Activated CD8-positive, alpha-beta T cell treated with anti-CD3 and anti-CD28 coated beads for 36 hours (primary cell): ENCODE data around the gene PITX3. TPM values are rescaled to one million over a fixed set of nuclear protein-coding genes. Genes with fewer than 3 reads are reported as not detected.

Source experiments
- ATAC-seq: fragments of 200-7000 bp; cut with Tn5 transposase; one replicate; pipeline ENCODE4 v1.10.0; 2021; ENCODE audit warnings: mild to moderate bottlenecking, moderate library complexity
- CTCF ChIA-PET: fragments of 350-600 bp; sonication (Branson Sonifier 250); formaldehyde crosslinking; loops from one replicate; lab custom pipeline; 2021; ENCODE audit warnings: antibody characterized with exemption; lab: Charles Lee
- POLR2A ChIA-PET: fragments of 350-600 bp; sonication (Branson Sonifier 250); formaldehyde crosslinking; loops from one replicate; lab custom pipeline; 2021; ENCODE audit warnings: antibody characterized with exemption; lab: Charles Lee
- DNase-seq: peaks from one replicate; pipeline ENCODE4 v3.0.0-alpha.2; 2020
- H3K27ac Mint-ChIP-seq: one replicate; pipeline ENCODE4 v1.8.0; 2021; ENCODE audit warnings: mild to moderate bottlenecking, mixed read lengths
- H3K27me3 Mint-ChIP-seq: one replicate; pipeline ENCODE4 v1.8.0; 2021; ENCODE audit warnings: mixed read lengths
- H3K36me3 Mint-ChIP-seq: one replicate; pipeline ENCODE4 v1.8.0; 2021; ENCODE audit warnings: low read depth, mixed read lengths
- H3K4me1 Mint-ChIP-seq: one replicate; pipeline ENCODE4 v1.8.0; 2021; ENCODE audit warnings: low read depth, mixed read lengths
- H3K4me3 Mint-ChIP-seq: one replicate; pipeline ENCODE4 v1.8.0; 2021; ENCODE audit warnings: mild to moderate bottlenecking, moderate library complexity, mixed read lengths
- H3K9me3 Mint-ChIP-seq: one replicate; pipeline ENCODE4 v1.8.0; 2021; ENCODE audit warnings: mixed read lengths
- intact Hi-C: fragments of 100-400 bp; cut with micrococcal nuclease; formaldehyde crosslinking; loops from one replicate; pipeline ENCODE4 v1.10.0; 2022
- total RNA-seq, 2 experiments: library from RNA; stranded (reverse); gene quantifications; one replicate each; pipeline ENCODE4 v1.2.3, GENCODE V29; 2021
- TF ChIP-seq, protein P1 (sequence below): fragments of 200-600 bp; IDR thresholded peaks from one replicate; pipeline ENCODE4 v1.8.0; 2022; ENCODE audit warnings: antibody characterized with exemption, mild to moderate bottlenecking

The PITX3 gene
- total RNA-seq, 2 experiments from 2014 or later: 0.23 TPM; not detected in 1

DNA sequence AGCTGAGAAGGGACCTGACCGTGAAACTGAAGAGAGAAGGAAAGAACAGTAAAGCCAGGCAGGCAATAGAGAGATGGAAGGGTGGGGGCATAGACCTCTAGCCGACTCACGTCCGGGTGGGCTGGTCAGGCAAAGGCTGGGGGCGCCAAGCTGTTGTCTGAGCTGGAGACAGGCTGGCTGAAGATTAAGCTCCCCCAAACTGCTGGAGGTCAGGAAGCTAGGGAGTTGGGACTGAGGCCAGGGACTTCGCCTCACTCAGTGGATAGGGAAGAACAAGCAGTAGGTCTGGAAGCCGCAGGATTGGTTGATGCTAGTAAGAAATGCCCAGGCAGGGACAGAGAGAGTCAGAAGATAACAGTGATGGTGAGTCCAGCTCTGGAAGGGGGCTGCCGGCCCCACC is 5.3 kb downstream of the PITX3 start:
- TF ChIP-seq, protein P1, sequence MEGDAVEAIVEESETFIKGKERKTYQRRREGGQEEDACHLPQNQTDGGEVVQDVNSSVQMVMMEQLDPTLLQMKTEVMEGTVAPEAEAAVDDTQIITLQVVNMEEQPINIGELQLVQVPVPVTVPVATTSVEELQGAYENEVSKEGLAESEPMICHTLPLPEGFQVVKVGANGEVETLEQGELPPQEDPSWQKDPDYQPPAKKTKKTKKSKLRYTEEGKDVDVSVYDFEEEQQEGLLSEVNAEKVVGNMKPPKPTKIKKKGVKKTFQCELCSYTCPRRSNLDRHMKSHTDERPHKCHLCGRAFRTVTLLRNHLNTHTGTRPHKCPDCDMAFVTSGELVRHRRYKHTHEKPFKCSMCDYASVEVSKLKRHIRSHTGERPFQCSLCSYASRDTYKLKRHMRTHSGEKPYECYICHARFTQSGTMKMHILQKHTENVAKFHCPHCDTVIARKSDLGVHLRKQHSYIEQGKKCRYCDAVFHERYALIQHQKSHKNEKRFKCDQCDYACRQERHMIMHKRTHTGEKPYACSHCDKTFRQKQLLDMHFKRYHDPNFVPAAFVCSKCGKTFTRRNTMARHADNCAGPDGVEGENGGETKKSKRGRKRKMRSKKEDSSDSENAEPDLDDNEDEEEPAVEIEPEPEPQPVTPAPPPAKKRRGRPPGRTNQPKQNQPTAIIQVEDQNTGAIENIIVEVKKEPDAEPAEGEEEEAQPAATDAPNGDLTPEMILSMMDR: no peak
- POLR2A ChIA-PET: interaction anchor here (0.7 to 1.9 kb wide), 3 partner anchors 9 to 107 kb away, joined by 3 to 7 read pairs (median 4); partner anchors contain the start of gene GBF1
- H3K9me3 Mint-ChIP-seq: no peaks in the 10 kb centered on the region

DNA sequence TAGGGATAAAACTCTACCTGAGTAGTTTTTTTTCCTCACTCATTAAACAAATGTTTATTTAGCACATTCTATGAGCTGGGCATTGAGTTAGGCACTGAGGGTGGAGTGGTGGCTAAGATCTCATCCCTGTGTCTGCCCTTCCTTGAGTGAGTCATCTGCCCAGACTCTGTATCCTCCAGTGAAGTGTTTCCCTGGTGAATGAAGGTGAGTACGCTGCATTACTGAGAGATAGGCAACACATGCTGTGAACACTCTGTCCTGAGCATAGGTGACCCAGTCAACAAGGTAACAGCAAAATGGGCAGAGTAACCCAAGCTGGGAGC is 5.8 kb downstream of the PITX3 start:
- Mint-ChIP-seq H3K27me3 (peaks cover 41% of the 10 kb centered on the region), H3K9me3 (no peaks in the 10 kb centered on the region), H3K36me3 (no peaks in the 10 kb centered on the region), H3K4me3 (no peak overlapping the region), H3K4me1 (peaks cover 2% of the 10 kb centered on the region), H3K27ac (no peak overlapping the region)
- DNase-seq (no peak), ATAC-seq (no peak)
- ChIA-PET POLR2A (interaction anchor here (0.7 to 1.9 kb wide), 3 partner anchors 9 to 107 kb away, joined by 3 to 7 read pairs (median 4); partner anchors contain the start of gene GBF1), CTCF (interaction anchor here (1.0 to 19.5 kb wide), 4 partner anchors 9 to 158 kb away, joined by 3 to 886 read pairs (median 4); partner anchors contain the start of gene ELOVL3)
- TF ChIP-seq, protein P1: no peak
- intact Hi-C loops: loop anchor here (10.0 kb wide), 1 partner anchor 239 kb away; no protein-coding TSS in a partner anchor

More for the DNA sequence above, 5.3 kb downstream of the PITX3 start:
- intact Hi-C loops: loop anchor here (10.0 kb wide), 1 partner anchor 239 kb away; no protein-coding TSS in a partner anchor
- CTCF ChIA-PET: interaction anchor here (1.0 to 19.5 kb wide), 2 partner anchors 9 to 117 kb away, joined by 4 to 886 read pairs; partner anchors contain the start of gene ELOVL3
- Mint-ChIP-seq H3K27me3 (peaks cover 42% of the 10 kb centered on the region), H3K36me3 (no peaks in the 10 kb centered on the region), H3K4me1 (peaks cover 4% of the 10 kb centered on the region), H3K27ac (no peak overlapping the region), H3K4me3 (no peak overlapping the region)
- no peak for DNase-seq
- ATAC-seq: no peak

DNA sequence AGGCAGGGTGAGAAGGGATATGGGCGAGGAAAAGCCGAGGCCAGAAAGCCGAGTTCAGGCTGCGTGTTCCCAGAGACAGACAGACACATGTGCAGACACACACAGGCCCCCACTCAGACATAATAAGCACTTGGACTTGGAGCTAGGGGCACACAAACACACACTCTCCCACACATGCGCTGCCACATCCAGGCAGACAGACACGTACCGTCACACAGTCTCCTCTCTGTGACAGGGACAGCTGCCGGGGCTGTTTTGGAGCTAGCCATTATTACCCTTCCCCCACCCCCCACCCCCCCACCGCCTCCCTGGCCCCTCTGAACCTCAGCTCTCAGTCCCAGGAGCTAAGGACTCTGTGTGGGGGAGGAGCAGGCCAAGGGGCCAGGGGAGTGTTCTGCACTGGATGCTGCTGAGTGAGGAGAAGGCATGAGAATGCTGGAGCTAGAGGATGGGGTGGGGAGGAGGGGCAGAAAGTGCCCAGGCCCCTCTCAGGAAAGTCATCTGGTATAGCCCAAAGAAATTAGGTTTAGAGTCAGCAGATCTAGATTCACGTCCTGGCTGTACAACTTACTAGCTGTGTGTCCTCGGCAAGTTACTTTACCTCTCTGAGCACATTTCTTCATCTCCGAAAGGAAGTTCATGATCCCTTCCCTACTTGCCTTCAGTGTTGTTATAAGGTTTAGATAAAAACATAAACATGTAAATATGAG is 6.3 kb downstream of the PITX3 start:
- intact Hi-C loops: loop anchor here (10.0 kb wide), 1 partner anchor 240 kb away; no protein-coding TSS in a partner anchor
- CTCF ChIA-PET: interaction anchor here (1.0 to 19.5 kb wide), 4 partner anchors 8 to 159 kb away, joined by 3 to 886 read pairs (median 4); partner anchors contain the start of gene ELOVL3
- DNase-seq: no peak

DNA sequence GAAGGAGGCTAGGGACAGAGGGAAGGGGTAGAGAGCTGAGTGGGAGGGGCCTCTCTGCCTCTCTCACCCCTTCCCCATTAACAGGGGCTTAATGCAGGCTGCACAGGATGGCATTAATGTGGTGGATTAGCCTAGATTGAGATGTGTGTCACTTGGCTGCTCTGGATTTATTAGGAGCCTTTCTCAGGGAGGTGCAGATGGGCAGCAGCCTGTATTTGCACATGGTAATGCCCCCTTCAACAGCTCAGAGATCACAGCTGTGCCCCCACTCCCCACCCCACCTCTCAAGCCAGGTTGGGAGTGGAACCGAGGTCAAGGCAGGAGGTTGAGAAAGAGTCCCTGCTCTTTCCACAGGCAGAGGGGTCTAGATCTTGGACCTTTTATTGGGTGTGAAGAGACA is 7.3 kb downstream of the PITX3 start:
- CTCF ChIA-PET: interaction anchor here (0.7 to 19.5 kb wide), 3 partner anchors 45 to 119 kb away, joined by 3 to 886 read pairs (median 3); no protein-coding TSS in a partner anchor
- no peak for ATAC-seq
- Mint-ChIP-seq H3K9me3 (no peaks in the 10 kb centered on the region), H3K27ac (no peak overlapping the region), H3K27me3 (peaks cover 40% of the 10 kb centered on the region), H3K4me1 (peaks cover 5% of the 10 kb centered on the region), H3K4me3 (no peak overlapping the region), H3K36me3 (no peaks in the 10 kb centered on the region)
- intact Hi-C loops: loop anchor here (10.0 kb wide), 1 partner anchor 241 kb away; no protein-coding TSS in a partner anchor
- DNase-seq: no peak
- TF ChIP-seq, protein P1: no peak
- POLR2A ChIA-PET: interaction anchor here (1.9 kb wide), 1 partner anchor 11 kb away, joined by 7 read pairs; the partner anchor contains the start of gene GBF1

More for the DNA sequence above, 6.3 kb downstream of the PITX3 start:
- H3K9me3 Mint-ChIP-seq: no peaks in the 10 kb centered on the region
- H3K27ac Mint-ChIP-seq: no peak overlapping the region
- H3K36me3 Mint-ChIP-seq: no peaks in the 10 kb centered on the region
- H3K4me3 Mint-ChIP-seq: no peak overlapping the region
- H3K27me3 Mint-ChIP-seq: peaks cover 37% of the 10 kb centered on the region
- POLR2A ChIA-PET: interaction anchor here (1.0 to 1.9 kb wide), 2 partner anchors 10 to 108 kb away, joined by 4 to 7 read pairs; partner anchors contain the start of gene GBF1
- TF ChIP-seq, protein P1: no peak
- peaks cover 2% of the 10 kb centered on the region for H3K4me1 Mint-ChIP-seq
- ATAC-seq: no peak
